HEK293T (cell line): ENCODE measurements around the gene PACRG.

ENCODE experiments used
- CTCF ChIA-PET: fragments of 350-600 bp; formaldehyde crosslinking; extraction: SDS; loops from one replicate; lab custom pipeline; 2021; ENCODE audit warnings: antibody characterized with exemption, inconsistent platforms; lab: Yijun Ruan, JAX
- POLR2A ChIA-PET: fragments of 350-600 bp; formaldehyde crosslinking; extraction: SDS; loops from one replicate; lab custom pipeline; 2020; ENCODE audit warnings: antibody characterized with exemption, inconsistent platforms; lab: Yijun Ruan, JAX
- DNase-seq: peaks from one replicate; pipeline ENCODE4 v3.0.0; 2012; ENCODE audit warnings: mixed read lengths; ENCODE audit errors: extremely low spot score
- ARNT ChIP-seq: fragments of 450-650 bp; IDR thresholded peaks from 2 replicates; pipeline ENCODE4 v1.6.1; 2017; ENCODE audit warnings: mild to moderate bottlenecking
- BHLHE40 ChIP-seq: fragments of 450-650 bp; IDR thresholded peaks from 2 replicates; pipeline ENCODE4 v1.6.1; 2016; ENCODE audit warnings: mild to moderate bottlenecking, moderate library complexity, borderline replicate concordance
- CTBP1 ChIP-seq: fragments of 450-650 bp; IDR thresholded peaks from 2 replicates; pipeline ENCODE4 v1.6.1; 2016; ENCODE audit warnings: borderline replicate concordance
- ELF4 ChIP-seq: fragments of 450-650 bp; IDR thresholded peaks from 2 replicates; pipeline ENCODE4 v1.6.1; 2017; ENCODE audit warnings: antibody characterized with exemption
- FOXA1 ChIP-seq: fragments of 450-650 bp; IDR thresholded peaks from 2 replicates; pipeline ENCODE4 v1.6.1; 2016; ENCODE audit warnings: mild to moderate bottlenecking
- FOXK2 ChIP-seq: fragments of 450-650 bp; IDR thresholded peaks from 2 replicates; pipeline ENCODE4 v1.6.1; 2016; ENCODE audit warnings: mild to moderate bottlenecking
- FOXM1 ChIP-seq: fragments of 450-650 bp; IDR thresholded peaks from 2 replicates; pipeline ENCODE4 v1.6.1; 2017; ENCODE audit warnings: mild to moderate bottlenecking, borderline replicate concordance
- HDGF ChIP-seq: fragments of 450-650 bp; IDR thresholded peaks from 2 replicates; pipeline ENCODE4 v1.6.1; 2017; ENCODE audit warnings: antibody characterized with exemption, borderline replicate concordance
- L3MBTL2 ChIP-seq: fragments of 450-650 bp; conservative IDR thresholded peaks from 2 replicates; pipeline ENCODE4 v1.6.1; 2016; ENCODE audit warnings: mild to moderate bottlenecking
- LEF1 ChIP-seq: fragments of 450-650 bp; IDR thresholded peaks from 2 replicates; pipeline ENCODE4 v1.6.1; 2017; ENCODE audit warnings: mild to moderate bottlenecking, borderline replicate concordance
- NFRKB ChIP-seq: fragments of 450-650 bp; IDR thresholded peaks from 2 replicates; pipeline ENCODE4 v1.6.1; 2016; ENCODE audit warnings: mild to moderate bottlenecking, moderate library complexity
- PKNOX1 ChIP-seq: fragments of 450-650 bp; IDR thresholded peaks from 2 replicates; pipeline ENCODE4 v1.6.1; 2016
- SP1 ChIP-seq: fragments of 450-650 bp; IDR thresholded peaks from 2 replicates; pipeline ENCODE4 v1.6.1; 2017
- SUZ12 ChIP-seq: fragments of 450-650 bp; IDR thresholded peaks from 2 replicates; pipeline ENCODE4 v1.6.1; 2016; ENCODE audit warnings: mild to moderate bottlenecking
- TARDBP ChIP-seq: fragments of 450-650 bp; IDR thresholded peaks from 2 replicates; pipeline ENCODE4 v1.6.1; 2016
- ZNF384 ChIP-seq: fragments of 450-650 bp; IDR thresholded peaks from 2 replicates; pipeline ENCODE4 v1.6.1; 2016

The PACRG gene

GRCh38 chr6:162712694-162713093 is 15.1 kb upstream of the PACRG start:
- DNase-seq: no peak
- POLR2A ChIA-PET: no interaction called here
- CTCF ChIA-PET: no interaction called here
- TF ChIP-seq SP1: no peak
- TF ChIP-seq FOXK2: no peak
- TF ChIP-seq ARNT: no peak
- TF ChIP-seq NFRKB: no peak
- TF ChIP-seq FOXA1: no peak
- TF ChIP-seq SUZ12: no peak
- no peak for TF ChIP-seq LEF1
- no peak for TF ChIP-seq CTBP1
- no peak for TF ChIP-seq ZNF384
- TF ChIP-seq ELF4: no peak
- no peak for TF ChIP-seq HDGF
- no peak for TF ChIP-seq FOXM1
- no peak for TF ChIP-seq BHLHE40

GRCh38 chr6:162713974-162714780 is 13.6 kb upstream of the PACRG start:
- ChIA-PET CTCF (no interaction called here), POLR2A (no interaction called here)
- DNase-seq: no peak
- no peak for TF ChIP-seq SP1
- no peak for TF ChIP-seq LEF1
- no peak for TF ChIP-seq HDGF
- TF ChIP-seq SUZ12: no peak
- TF ChIP-seq FOXK2: no peak
- no peak for TF ChIP-seq PKNOX1
- TF ChIP-seq FOXA1: no peak
- no peak for TF ChIP-seq FOXM1
- TF ChIP-seq CTBP1: no peak
- no peak for TF ChIP-seq ELF4
- TF ChIP-seq BHLHE40: no peak
- TF ChIP-seq NFRKB: no peak
- no peak for TF ChIP-seq ZNF384
- TF ChIP-seq ARNT: no peak
- no peak for TF ChIP-seq L3MBTL2
- no peak for TF ChIP-seq TARDBP

- ChIA-PET CTCF (no interaction called here), POLR2A (no interaction called here)
- no peak for DNase-seq
- TF ChIP-seq PKNOX1: no peak
Measured at GRCh38 chr6:162715601-162716000, 12.2 kb upstream of the PACRG start.

GRCh38 chr6:162719528-162719927 is 8.2 kb upstream of the PACRG start:
- TF ChIP-seq PKNOX1: no peak
- no peak for TF ChIP-seq ZNF384
- TF ChIP-seq LEF1: no peak
- no peak for TF ChIP-seq FOXM1
- no peak for TF ChIP-seq SP1
- no peak for TF ChIP-seq SUZ12
- TF ChIP-seq ELF4: no peak
- no peak for TF ChIP-seq BHLHE40
- no peak for TF ChIP-seq TARDBP
- TF ChIP-seq HDGF: no peak
- no peak for TF ChIP-seq CTBP1
- DNase-seq: no peak
- POLR2A ChIA-PET: no interaction called here
- CTCF ChIA-PET: no interaction called here

- no peak for TF ChIP-seq ELF4
- no peak for TF ChIP-seq CTBP1
- no peak for TF ChIP-seq FOXA1
- TF ChIP-seq LEF1: no peak
- no peak for TF ChIP-seq BHLHE40
- TF ChIP-seq L3MBTL2: no peak
- no peak for DNase-seq
- CTCF ChIA-PET: no interaction called here
Measured at GRCh38 chr6:162721404-162721687, 6.4 kb upstream of the PACRG start.

GRCh38 chr6:162722226-162722625 is 5.5 kb upstream of the PACRG start:
- DNase-seq: no peak
- CTCF ChIA-PET: no interaction called here
- no peak for TF ChIP-seq BHLHE40
- TF ChIP-seq FOXA1: no peak
- no peak for TF ChIP-seq ARNT
- TF ChIP-seq ELF4: no peak
- no peak for TF ChIP-seq SP1
- no peak for TF ChIP-seq PKNOX1
- no peak for TF ChIP-seq CTBP1
- TF ChIP-seq NFRKB: no peak
- TF ChIP-seq SUZ12: no peak
- POLR2A ChIA-PET: no interaction called here

More at GRCh38 chr6:162721404-162721687, 6.4 kb upstream of the PACRG start:
- POLR2A ChIA-PET: no interaction called here

- ChIA-PET CTCF (no interaction called here), POLR2A (no interaction called here)
- TF ChIP-seq ARNT: no peak
- no peak for TF ChIP-seq NFRKB
- no peak for TF ChIP-seq PKNOX1
- no peak for TF ChIP-seq CTBP1
- no peak for TF ChIP-seq SUZ12
- TF ChIP-seq FOXK2: no peak
- TF ChIP-seq HDGF: no peak
- TF ChIP-seq FOXA1: no peak
- no peak for TF ChIP-seq ZNF384
- TF ChIP-seq FOXM1: no peak
- TF ChIP-seq BHLHE40: no peak
- TF ChIP-seq LEF1: no peak
- TF ChIP-seq SP1: no peak
- no peak for TF ChIP-seq TARDBP
- TF ChIP-seq ELF4: no peak
- no peak for TF ChIP-seq L3MBTL2
- no peak for DNase-seq
Measured at GRCh38 chr6:162722633-162723032, 5.1 kb upstream of the PACRG start.
